HAP-1 (cell line): ENCODE data around the gene IL9.
A peak's percentile ranks its signal among the peaks of the same experiment; 100 is the strongest.

Experiments used
- DNase-seq, 2 experiments: peaks; one replicate each; pipeline ENCODE4 v3.0.0-alpha.2; 2016 to 2020; ENCODE audit warnings: low spot score in 2 of 2
- H3K27me3 ChIP-seq: fragments of 250-450 bp; sonication (Bioruptor Pico); 2 replicates; pipeline ENCODE4 v1.5.1; 2020; ENCODE audit warnings: low read depth, mild to moderate bottlenecking, moderate library complexity
- H3K36me3 ChIP-seq: fragments of 250-450 bp; sonication (Bioruptor Pico); replicated peaks from 2 replicates; pipeline ENCODE4 v1.5.1; 2020; ENCODE audit warnings: mild to moderate bottlenecking
- H3K4me1 ChIP-seq: fragments of 250-450 bp; sonication (Bioruptor Pico); 2 replicates; pipeline ENCODE4 v1.5.1; 2020; ENCODE audit warnings: mild to moderate bottlenecking
- H3K4me3 ChIP-seq: fragments of 250-450 bp; sonication (Bioruptor Pico); 2 replicates; pipeline ENCODE4 v1.5.1; 2020; ENCODE audit warnings: mild to moderate bottlenecking, moderate library complexity
- H3K9me3 ChIP-seq: fragments of 250-450 bp; sonication (Bioruptor Pico); 2 replicates; pipeline ENCODE4 v1.5.1; 2020; ENCODE audit warnings: mild to moderate bottlenecking, moderate library complexity
- in situ Hi-C: fragments of 300-500 bp; cut with MboI; formaldehyde crosslinking; loops from 3 replicates; pipeline ENCODE4 v1.14.3; 2020; ENCODE audit warnings: low sequenced_read_pairs, inconsistent platforms, mixed read lengths

IL9 gene

GRCh38 chr5:135915466-135916001 lies 19.9 kb upstream of the IL9 start:
- Histone ChIP-seq H3K4me1 (no peaks in the 10 kb centered on the region), H3K27me3 (0 out of 2 replicates have a peak, but pooled peaks cover 2% of the 10 kb centered on the region), H3K9me3 (no peaks in the 10 kb centered on the region), H3K4me3 (no peak overlapping the region), H3K36me3 (no peaks in the 10 kb centered on the region)
- in situ Hi-C loops, result no loop called here
- DNase-seq, result no peak

DNA sequence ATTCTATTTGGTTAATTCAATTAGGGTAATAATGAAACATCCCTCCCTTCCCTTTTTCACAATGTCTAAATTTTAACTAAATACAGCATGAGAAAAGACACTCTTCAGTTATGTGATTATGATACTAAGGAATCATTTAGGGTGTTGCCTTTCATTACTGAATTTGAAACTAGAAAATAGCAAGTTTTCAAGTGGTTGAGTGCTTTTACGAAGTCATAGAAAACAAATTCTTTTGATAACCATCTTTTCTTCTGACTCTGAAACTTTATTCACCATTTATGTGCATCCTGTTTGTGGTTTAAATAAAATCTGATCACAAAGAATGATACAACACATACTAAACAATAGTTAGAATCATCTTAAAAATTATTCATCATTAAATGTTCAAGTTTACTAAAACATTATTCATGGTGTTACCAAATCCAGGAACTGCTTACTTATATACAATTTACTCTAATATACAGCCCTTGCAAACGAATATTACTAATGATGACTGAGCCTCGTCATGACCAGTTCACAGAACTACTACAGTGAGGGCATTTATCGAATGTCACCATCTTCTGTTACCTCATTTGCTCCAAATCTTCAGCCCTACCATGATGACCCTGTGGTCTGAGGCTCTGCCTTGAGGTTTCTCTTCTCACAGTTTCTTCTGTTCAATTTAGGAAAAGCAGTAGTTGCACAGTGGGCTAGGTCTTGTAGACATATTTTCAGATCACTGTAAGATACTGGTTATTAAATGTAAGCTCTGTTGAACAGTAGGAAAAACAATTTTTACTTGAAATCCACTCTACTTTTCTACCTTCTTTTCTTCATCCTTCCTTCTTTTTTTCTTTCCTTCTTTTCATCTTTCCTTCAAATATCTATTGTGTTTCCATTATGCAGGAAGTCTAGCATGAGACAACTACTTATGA lies 18.3 kb upstream of the IL9 start:
- in situ Hi-C loops, result no loop called here

GRCh38 chr5:135905144-135905543 lies 9.5 kb upstream of the IL9 start:
- Histone ChIP-seq H3K9me3 (no peaks in the 10 kb centered on the region), H3K4me1 (no peaks in the 10 kb centered on the region), H3K4me3 (no peak overlapping the region), H3K27me3 (peaks cover 9% of the 10 kb centered on the region), H3K36me3 (no peaks in the 10 kb centered on the region)
- in situ Hi-C loops, result no loop called here
- no peak for DNase-seq

More for the DNA sequence above, 18.3 kb upstream of the IL9 start:
- H3K4me3 ChIP-seq, result no peak overlapping the region
- no peaks in the 10 kb centered on the region for H3K9me3 ChIP-seq
- no peaks in the 10 kb centered on the region for H3K4me1 ChIP-seq
- H3K36me3 ChIP-seq, result no peaks in the 10 kb centered on the region
- H3K27me3 ChIP-seq, result peaks cover 7% of the 10 kb centered on the region
- DNase-seq, result no peak

DNA sequence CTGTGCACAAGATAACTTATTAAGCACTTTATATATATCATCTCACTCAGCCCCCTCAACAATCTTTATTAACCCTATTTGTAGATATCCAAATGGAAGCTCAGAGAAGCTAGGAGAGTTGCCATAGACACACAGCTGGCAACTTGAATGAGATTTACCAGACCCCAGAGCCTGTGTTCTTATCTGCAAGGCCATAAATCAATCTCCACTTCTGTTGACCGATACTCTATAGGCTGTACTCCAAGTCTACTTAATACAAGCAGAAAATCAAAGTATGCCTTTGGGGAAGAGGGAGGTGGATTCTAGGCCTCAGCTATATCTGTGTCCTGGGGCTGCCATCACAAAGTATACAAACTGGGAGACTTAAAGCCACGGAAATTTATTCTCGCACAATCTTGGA lies 6.0 kb upstream of the IL9 start:
- Histone ChIP-seq H3K36me3 (no peaks in the 10 kb centered on the region), H3K27me3 (peaks cover 7% of the 10 kb centered on the region), H3K9me3 (no peaks in the 10 kb centered on the region), H3K4me1 (no peaks in the 10 kb centered on the region), H3K4me3 (no peak overlapping the region)
- DNase-seq, result no peak
- in situ Hi-C loops, result no loop called here

DNA sequence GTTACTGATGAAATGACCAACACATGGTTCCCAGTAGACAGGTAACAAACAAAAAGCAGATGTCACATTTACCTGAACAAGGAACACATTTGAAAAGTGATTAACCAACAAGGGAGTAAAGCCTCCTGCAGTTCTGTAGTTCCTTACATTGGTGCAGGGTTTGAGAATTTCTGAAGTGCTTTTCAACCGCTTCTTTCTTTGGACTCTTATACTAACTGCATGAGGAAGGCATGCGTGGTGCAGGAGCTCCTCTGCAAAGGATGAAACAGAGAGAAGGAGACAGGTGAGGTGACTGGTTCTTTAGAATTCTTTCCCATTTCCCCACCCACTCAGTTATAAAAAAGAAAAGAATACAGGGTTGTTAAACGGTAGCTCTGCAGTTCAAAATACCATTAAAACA lies 4.6 kb upstream of the IL9 start:
- in situ Hi-C loops, result no loop called here
- Histone ChIP-seq H3K36me3 (no peaks in the 10 kb centered on the region), H3K4me3 (no peak overlapping the region), H3K4me1 (no peaks in the 10 kb centered on the region), H3K9me3 (no peaks in the 10 kb centered on the region), H3K27me3 (peaks cover 10% of the 10 kb centered on the region)
- DNase-seq, result no peak

DNA sequence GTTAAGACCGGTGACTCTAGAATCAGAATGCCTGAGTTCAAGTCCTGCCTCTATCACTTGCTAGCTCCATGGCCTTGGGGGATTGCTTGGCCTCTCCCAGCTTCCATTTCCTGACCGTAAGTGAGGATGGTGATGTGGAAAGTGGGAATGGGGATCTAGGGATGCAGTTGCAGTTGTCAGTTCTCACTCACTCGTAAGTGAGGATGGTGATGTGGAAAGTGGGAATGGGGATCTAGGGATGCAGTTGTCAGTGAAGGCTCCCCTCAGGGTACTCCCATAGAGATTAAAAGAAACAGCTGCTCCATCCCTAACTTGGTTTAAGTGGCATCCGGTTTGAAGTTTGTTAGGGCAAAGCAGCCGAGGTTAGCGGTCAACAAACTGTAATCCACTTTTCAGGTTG lies 3.0 kb upstream of the IL9 start:
- H3K27me3 ChIP-seq, result peaks cover 11% of the 10 kb centered on the region
- in situ Hi-C loops, result no loop called here
- no peak overlapping the region for H3K4me3 ChIP-seq

DNA sequence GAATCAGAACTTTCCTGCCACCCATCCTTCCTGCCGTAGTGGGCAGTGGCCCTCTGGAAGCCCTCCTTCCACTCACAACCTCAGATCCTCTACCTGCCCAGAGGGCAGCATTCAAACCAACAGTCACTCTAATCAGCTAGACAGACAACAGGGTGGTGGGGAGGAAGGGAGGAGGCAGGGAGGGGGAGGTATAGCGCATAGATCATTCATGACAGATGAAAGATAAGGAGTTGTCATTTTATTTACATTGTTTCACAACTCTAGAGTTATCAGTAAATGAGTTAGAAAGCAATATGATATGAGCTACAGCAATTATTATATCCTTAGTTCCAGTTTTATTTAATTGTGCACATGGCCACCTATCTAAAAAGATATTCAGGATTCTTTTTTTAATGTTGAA lies 852 bp downstream of the IL9 start:
- H3K36me3 ChIP-seq, result no peaks in the 10 kb centered on the region
- no peak overlapping the region for H3K4me3 ChIP-seq
- DNase-seq, result no peak
- no peaks in the 10 kb centered on the region for H3K9me3 ChIP-seq
- peaks cover 8% of the 10 kb centered on the region for H3K27me3 ChIP-seq
- in situ Hi-C loops, result no loop called here
- peaks cover 5% of the 10 kb centered on the region; the same call in 1 of the 2 replicates for H3K4me1 ChIP-seq

More for the DNA sequence above, 3.0 kb upstream of the IL9 start:
- H3K9me3 ChIP-seq, result no peaks in the 10 kb centered on the region
- no peaks in the 10 kb centered on the region for H3K36me3 ChIP-seq
- DNase-seq, result no peak
- no peaks in the 10 kb centered on the region for H3K4me1 ChIP-seq

- H3K4me3 ChIP-seq, result no peak overlapping the region
- peaks cover 8% of the 10 kb centered on the region; the same call in 1 of the 2 replicates for H3K27me3 ChIP-seq
- DNase-seq, result no peak
- H3K36me3 ChIP-seq, result no peaks in the 10 kb centered on the region
- in situ Hi-C loops, result no loop called here
- H3K9me3 ChIP-seq, result no peaks in the 10 kb centered on the region
- peaks cover 5% of the 10 kb centered on the region; the same call in 1 of the 2 replicates for H3K4me1 ChIP-seq
These were observed 1.4 kb downstream of the IL9 start for GRCh38 chr5:135894276-135894675.

GRCh38 chr5:135891791-135892190 lies 3.9 kb downstream of the IL9 start:
- H3K4me1 ChIP-seq, result peaks cover 5% of the 10 kb centered on the region; the same call in 1 of the 2 replicates
- peak; percentile 25 to 50 for DNase-seq
- no peaks in the 10 kb centered on the region for H3K36me3 ChIP-seq
- in situ Hi-C loops, result no loop called here
- H3K27me3 ChIP-seq, result peaks cover 8% of the 10 kb centered on the region; the same call in 1 of the 2 replicates
- no peaks in the 10 kb centered on the region for H3K9me3 ChIP-seq
- no peak overlapping the region for H3K4me3 ChIP-seq

GRCh38 chr5:135891268-135891667 lies 4.4 kb downstream of the IL9 start:
- H3K27me3 ChIP-seq, result peaks cover 7% of the 10 kb centered on the region; the same call in 1 of the 2 replicates
- peak; percentile 15 to 32 for DNase-seq
- H3K4me3 ChIP-seq, result no peak overlapping the region
- in situ Hi-C loops, result no loop called here
- H3K36me3 ChIP-seq, result no peaks in the 10 kb centered on the region
- H3K4me1 ChIP-seq, result peaks cover 5% of the 10 kb centered on the region; the same call in 1 of the 2 replicates
- H3K9me3 ChIP-seq, result no peaks in the 10 kb centered on the region

- DNase-seq, result no peak
- H3K4me3 ChIP-seq, result no peak overlapping the region
- in situ Hi-C loops, result no loop called here
These were observed 4.8 kb downstream of the IL9 start for GRCh38 chr5:135890867-135891266.

GRCh38 chr5:135890296-135890695 lies 5.3 kb downstream of the IL9 start:
- no peak for DNase-seq
- peaks cover 5% of the 10 kb centered on the region; the same call in 1 of the 2 replicates for H3K4me1 ChIP-seq
- no peaks in the 10 kb centered on the region for H3K36me3 ChIP-seq
- H3K9me3 ChIP-seq, result no peaks in the 10 kb centered on the region
- H3K4me3 ChIP-seq, result no peak overlapping the region
- in situ Hi-C loops, result no loop called here
- 0 out of 2 replicates have a peak, but pooled peaks cover 1% of the 10 kb centered on the region for H3K27me3 ChIP-seq

More at GRCh38 chr5:135890867-135891266, 4.8 kb downstream of the IL9 start:
- H3K4me1 ChIP-seq, result peaks cover 5% of the 10 kb centered on the region; the same call in 1 of the 2 replicates
- H3K27me3 ChIP-seq, result 0 out of 2 replicates have a peak, but pooled peaks cover 3% of the 10 kb centered on the region
- no peaks in the 10 kb centered on the region for H3K9me3 ChIP-seq
- no peaks in the 10 kb centered on the region for H3K36me3 ChIP-seq

- in situ Hi-C loops, result loop anchor here (5.0 kb wide), 2 partner anchors 194 to 324 kb away; no protein-coding TSS in a partner anchor
- Histone ChIP-seq H3K36me3 (no peaks in the 10 kb centered on the region), H3K27me3 (no peaks in the 10 kb centered on the region), H3K4me3 (no peak overlapping the region), H3K9me3 (no peaks in the 10 kb centered on the region), H3K4me1 (peaks cover 5% of the 10 kb centered on the region; the same call in 1 of the 2 replicates)
- peak in 1 of 2 experiments; percentile 22 for DNase-seq
These were observed 7.6 kb downstream of the IL9 start for GRCh38 chr5:135887881-135888614.
